ENCODE results near the gene RBM12.

RBM12 gene

GRCh38 chr20:35653430-35653734 is 11.3 kb downstream of the RBM12 start:
- DNase-seq: no peak

GRCh38 chr20:35652641-35653429 is 11.9 kb downstream of the RBM12 start:
- DNase-seq: no peak

GRCh38 chr20:35651958-35652357 is 12.7 kb downstream of the RBM12 start:
- no peak for DNase-seq

GRCh38 chr20:35650632-35651031 is 14.1 kb downstream of the RBM12 start:
- no peak for DNase-seq

GRCh38 chr20:35648836-35649235 is 15.9 kb downstream of the RBM12 start:
- no peak for DNase-seq

GRCh38 chr20:35644806-35645205 is 19.9 kb downstream of the RBM12 start:
- DNase-seq: no peak

GRCh38 chr20:35643045-35643444 is 21.7 kb downstream of the RBM12 start:
- DNase-seq: no peak

GRCh38 chr20:35641743-35642142 is 23.0 kb downstream of the RBM12 start:
- DNase-seq: no peak

GRCh38 chr20:35640724-35641123 is 24.0 kb downstream of the RBM12 start:
- DNase-seq: no peak

GRCh38 chr20:35638751-35639150 is 25.9 kb downstream of the RBM12 start:
- no peak for DNase-seq

GRCh38 chr20:35637276-35637675 is 27.4 kb downstream of the RBM12 start:
- DNase-seq: no peak

- DNase-seq: no peak
These were observed 28.6 kb downstream of the RBM12 start for GRCh38 chr20:35636095-35636494.

- no peak for DNase-seq
These were observed 29.0 kb downstream of the RBM12 start for GRCh38 chr20:35635652-35636051.

GRCh38 chr20:35632539-35633115 is 32.1 kb downstream of the RBM12 start:
- no peak for DNase-seq

- DNase-seq: no peak
These were observed 34.1 kb downstream of the RBM12 start for GRCh38 chr20:35630636-35631035.

- DNase-seq: no peak
These were observed 35.1 kb downstream of the RBM12 start for GRCh38 chr20:35629427-35630145.

GRCh38 chr20:35627121-35627520 is 37.6 kb downstream of the RBM12 start:
- DNase-seq: no peak

GRCh38 chr20:35626386-35627001 is 38.2 kb downstream of the RBM12 start:
- no peak for DNase-seq

- no peak for DNase-seq
These were observed 38.9 kb downstream of the RBM12 start for GRCh38 chr20:35625584-35626385.

GRCh38 chr20:35621560-35621946 is 43.1 kb downstream of the RBM12 start:
- DNase-seq: no peak

- DNase-seq: no peak
These were observed 43.7 kb downstream of the RBM12 start for GRCh38 chr20:35620818-35621559.
